Pancreas (tissue), 10 donors: ENCODE measurements around the gene ABR. TPM values are rescaled to one million over a fixed set of nuclear protein-coding genes. Genes with fewer than 3 reads are reported as not detected.

Experiments
- ATAC-seq, 4 donors: fragments of 200-7000 bp; cut with Tn5 transposase; one replicate each; pipeline versions ENCODE4 v1.8.0 to v1.9.1; 2020; ENCODE audit warnings: mild to moderate bottlenecking in 4 of 4, moderate library complexity in 4 of 4
- DNase-seq, 6 donors: peaks; one replicate each; pipeline ENCODE4 v3.0.0-alpha.2; 2020
- FAIRE-seq: peaks from 2 replicates; lab custom pipeline; 2012; peaks lifted over from hg19 to GRCh38; lab: Jason Lieb, UNC
- H3K27ac ChIP-seq, 4 donors: fragments of 200-600 bp; sonication (generic); 1 replicate in 3 of 4; 2 replicates in 1 of 4; pipeline versions ENCODE4 v1.5.0 to v1.8.0; 2020
- H3K27me3 ChIP-seq, 4 donors: fragments of 200-600 bp; one replicate each; pipeline ENCODE4 v1.8.0; 2021
- H3K36me3 ChIP-seq, 3 donors: fragments of 200-600 bp; sonication (generic) in 1 of 3; one replicate each; pipeline versions ENCODE4 v1.5.0 to v1.8.0; 2020 to 2021
- H3K4me1 ChIP-seq, 3 donors: fragments of 200-600 bp; one replicate each; pipeline ENCODE4 v1.8.0; 2021
- H3K4me3 ChIP-seq, 4 donors: fragments of 200-600 bp; sonication (generic) in 2 of 4; one replicate each; pipeline versions ENCODE4 v1.5.0 to v1.8.0; 2020 to 2021
- H3K9me3 ChIP-seq, 4 donors: fragments of 200-600 bp; one replicate each; pipeline ENCODE4 v1.8.0; 2021
- WGBS, 2 donors: extraction: QIAGEN DNeasy Blood & Tissue Kit; methylation state at CpG; one replicate each; pipeline ENCODE4 v1.1.7; 2013; 5-methylcytosine and 5-hydroxymethylcytosine counted together
- intact Hi-C, 3 donors: fragments of 100-400 bp; cut with DNase I; formaldehyde crosslinking; loops; one replicate each; pipeline versions ENCODE4 v1.11.1 to v1.14.2; 2022
- polyA plus RNA-seq, 2 donors: library from polyadenylated mRNA; stranded (reverse); fragments of 200-250 nt; gene quantifications; one replicate each; pipeline ENCODE4 v1.2.3, GENCODE V29; 2013
- total RNA-seq, 6 donors: library from RNA; stranded (reverse); fragmentation: NEBNext Ultra II Directional in 4 of 6; extraction: Animal tissue kit (Norgen Biotek cat#: 25700) in 4 of 6; gene quantifications; one replicate each; pipeline versions ENCODE4 v1.2.1 to v1.2.4, GENCODE V29; 2021 to 2023
- TF ChIP-seq, protein P1 (sequence below), 4 donors: fragments of 200-600 bp; sonication (generic) in 3 of 4; IDR thresholded peaks; one replicate each; pipeline versions ENCODE4 v1.5.0 to v1.8.0; 2021; ENCODE audit warnings: antibody characterized with exemption in 4 of 4
- donor health status: healthy with polysubstance abuse.
- donor health status: DM: no; HTN: no; CAD: no; lungs with moderate emphysema.
- donor health status: DM: no; HTN: no; CAD: no.
- donor health status: control.
- donor health status: control.
- donor health status: Bipolar disorder and iron deficiency.
- donor health status: DM: yes; HTN: yes; CAD: no.
- donor health status: DM: no; HTN: no; CAD: no.
- donor health status: DM: no; HTN: no; CAD: no.
- donor health status: DM: yes; HTN: yes; CAD: no.

The ABR gene
- total and polyA plus RNA-seq, 8 donors, result 15.4 to 65.7 (median 28.4) TPM

DNA sequence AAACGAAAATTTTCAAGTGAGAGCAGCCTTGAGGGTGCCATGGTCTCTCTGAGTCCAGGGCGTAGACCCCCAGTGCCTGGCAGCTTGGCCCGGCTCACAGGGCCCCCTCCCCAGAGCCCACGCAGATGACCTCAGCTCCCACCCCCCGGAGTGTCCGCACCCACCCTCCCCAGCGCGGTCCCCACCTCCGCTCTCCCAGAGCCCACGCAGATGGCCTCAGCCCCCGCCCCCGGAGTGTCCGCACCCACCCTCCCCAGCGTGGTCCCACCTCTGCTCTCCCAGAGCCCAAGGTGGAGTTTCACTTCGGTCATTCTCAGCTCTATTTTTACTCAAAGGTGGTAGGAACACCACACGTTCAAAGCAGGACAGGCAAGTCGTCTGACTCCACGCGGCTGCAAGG lies 13.9 kb downstream of the ABR start:
- ATAC-seq, result no peak
- H3K36me3 ChIP-seq, result no peaks in the 10 kb centered on the region
- TF ChIP-seq, protein P1, sequence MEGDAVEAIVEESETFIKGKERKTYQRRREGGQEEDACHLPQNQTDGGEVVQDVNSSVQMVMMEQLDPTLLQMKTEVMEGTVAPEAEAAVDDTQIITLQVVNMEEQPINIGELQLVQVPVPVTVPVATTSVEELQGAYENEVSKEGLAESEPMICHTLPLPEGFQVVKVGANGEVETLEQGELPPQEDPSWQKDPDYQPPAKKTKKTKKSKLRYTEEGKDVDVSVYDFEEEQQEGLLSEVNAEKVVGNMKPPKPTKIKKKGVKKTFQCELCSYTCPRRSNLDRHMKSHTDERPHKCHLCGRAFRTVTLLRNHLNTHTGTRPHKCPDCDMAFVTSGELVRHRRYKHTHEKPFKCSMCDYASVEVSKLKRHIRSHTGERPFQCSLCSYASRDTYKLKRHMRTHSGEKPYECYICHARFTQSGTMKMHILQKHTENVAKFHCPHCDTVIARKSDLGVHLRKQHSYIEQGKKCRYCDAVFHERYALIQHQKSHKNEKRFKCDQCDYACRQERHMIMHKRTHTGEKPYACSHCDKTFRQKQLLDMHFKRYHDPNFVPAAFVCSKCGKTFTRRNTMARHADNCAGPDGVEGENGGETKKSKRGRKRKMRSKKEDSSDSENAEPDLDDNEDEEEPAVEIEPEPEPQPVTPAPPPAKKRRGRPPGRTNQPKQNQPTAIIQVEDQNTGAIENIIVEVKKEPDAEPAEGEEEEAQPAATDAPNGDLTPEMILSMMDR (IDR thresholded peaks at IDR 0.05), result no peak
- WGBS, 2 donors, result 71 to 77% methylated on average over 19 of the region's 19 CpGs
- H3K4me1 ChIP-seq, result no peaks in the 10 kb centered on the region
- no peaks in the 10 kb centered on the region for H3K9me3 ChIP-seq
- no peak overlapping the region for H3K4me3 ChIP-seq
- intact Hi-C loops, result no loop called here
- FAIRE-seq, result no peak
- H3K27me3 ChIP-seq, result no peaks in the 10 kb centered on the region
- no peak overlapping the region for H3K27ac ChIP-seq
- DNase-seq, result no peak

DNA sequence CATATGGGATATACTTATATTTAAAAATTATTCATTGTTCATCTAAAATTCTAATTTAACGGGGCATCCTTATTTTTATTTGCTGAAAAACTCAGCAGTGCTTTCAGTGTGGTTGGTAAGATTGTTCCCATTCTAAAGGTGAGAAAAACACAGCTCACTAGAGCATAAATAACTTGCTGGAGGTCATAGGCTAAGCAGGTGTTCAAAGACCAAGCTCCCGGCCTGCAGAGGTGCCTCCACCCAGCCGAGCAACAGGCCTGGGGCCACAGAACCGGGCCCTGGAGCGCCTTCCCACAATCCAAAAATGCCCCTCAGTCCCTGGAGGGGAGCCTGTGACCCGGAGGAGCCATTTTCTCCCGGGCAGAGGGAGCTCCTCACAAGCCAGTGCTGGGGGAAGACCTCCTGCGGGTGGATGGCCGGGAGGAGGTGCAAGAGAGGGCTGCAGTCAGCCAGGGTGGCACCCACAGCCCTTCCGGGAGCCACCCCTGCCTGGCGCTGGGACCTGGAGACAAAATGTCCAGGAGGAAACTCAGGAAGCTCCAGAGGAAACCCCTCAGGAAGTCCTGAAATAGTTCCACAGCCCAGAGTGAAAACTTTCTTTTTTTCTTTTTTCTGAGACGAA lies 14.7 kb downstream of the ABR start:
- intact Hi-C loops, result no loop called here
- H3K36me3 ChIP-seq, result no peaks in the 10 kb centered on the region
- H3K9me3 ChIP-seq, result no peaks in the 10 kb centered on the region
- H3K27ac ChIP-seq, result no peak overlapping the region
- ATAC-seq (no peak), FAIRE-seq (no peak), DNase-seq (no peak)
- H3K27me3 ChIP-seq, result no peaks in the 10 kb centered on the region
- H3K4me3 ChIP-seq, result no peak overlapping the region
- H3K4me1 ChIP-seq, result no peaks in the 10 kb centered on the region
- TF ChIP-seq, protein P1 (IDR thresholded peaks at IDR 0.05), result no peak
- 54 to 56% methylated on average over 12 of the region's 12 CpGs for WGBS, 2 donors

DNA sequence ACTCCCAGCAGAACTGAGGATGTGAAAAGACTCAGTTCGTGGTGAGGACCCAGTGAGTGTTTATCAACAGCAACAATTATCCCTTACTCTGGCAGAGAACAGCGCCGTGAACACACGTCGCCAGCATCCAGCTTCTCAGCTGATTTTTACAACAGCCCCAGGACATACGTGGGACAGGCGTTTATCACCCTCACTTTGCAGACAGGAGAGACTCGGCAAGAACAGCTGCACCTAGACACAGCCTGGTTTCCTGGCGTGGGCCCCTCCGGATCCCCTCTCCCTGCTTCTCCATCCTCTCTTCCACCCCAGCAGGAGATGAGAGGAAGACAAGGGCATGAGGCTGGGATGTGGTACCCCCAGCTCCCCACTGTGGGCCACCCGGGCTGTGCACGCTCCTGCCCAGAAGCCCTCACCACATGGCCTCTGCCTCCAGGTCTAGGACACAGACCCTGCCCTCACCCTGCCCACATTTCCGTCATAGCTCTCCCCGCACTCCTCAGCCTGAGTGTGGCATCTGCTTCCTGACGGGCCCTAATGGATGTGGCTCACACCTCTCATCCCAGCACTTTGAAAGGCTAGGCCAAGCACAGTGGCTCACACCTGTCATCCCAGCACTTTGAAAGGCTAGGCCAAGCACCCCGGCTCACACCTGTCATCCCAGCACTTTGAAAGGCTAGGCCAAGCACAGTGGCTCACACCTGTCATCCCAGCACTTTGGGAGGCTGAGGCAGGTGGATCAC lies 17.5 kb downstream of the ABR start:
- FAIRE-seq (no peak), DNase-seq (no peak), ATAC-seq (no peak)
- H3K27me3 ChIP-seq, result no peaks in the 10 kb centered on the region
- no peak overlapping the region for H3K4me3 ChIP-seq
- WGBS, 2 donors, result 72 to 82% methylated on average over 16 of the region's 16 CpGs
- TF ChIP-seq, protein P1 (IDR thresholded peaks at IDR 0.05), result no peak
- intact Hi-C loops, result no loop called here
- H3K36me3 ChIP-seq, result no peaks in the 10 kb centered on the region
- no peaks in the 10 kb centered on the region for H3K9me3 ChIP-seq
- H3K27ac ChIP-seq, result no peak overlapping the region
- H3K4me1 ChIP-seq, result no peaks in the 10 kb centered on the region

DNA sequence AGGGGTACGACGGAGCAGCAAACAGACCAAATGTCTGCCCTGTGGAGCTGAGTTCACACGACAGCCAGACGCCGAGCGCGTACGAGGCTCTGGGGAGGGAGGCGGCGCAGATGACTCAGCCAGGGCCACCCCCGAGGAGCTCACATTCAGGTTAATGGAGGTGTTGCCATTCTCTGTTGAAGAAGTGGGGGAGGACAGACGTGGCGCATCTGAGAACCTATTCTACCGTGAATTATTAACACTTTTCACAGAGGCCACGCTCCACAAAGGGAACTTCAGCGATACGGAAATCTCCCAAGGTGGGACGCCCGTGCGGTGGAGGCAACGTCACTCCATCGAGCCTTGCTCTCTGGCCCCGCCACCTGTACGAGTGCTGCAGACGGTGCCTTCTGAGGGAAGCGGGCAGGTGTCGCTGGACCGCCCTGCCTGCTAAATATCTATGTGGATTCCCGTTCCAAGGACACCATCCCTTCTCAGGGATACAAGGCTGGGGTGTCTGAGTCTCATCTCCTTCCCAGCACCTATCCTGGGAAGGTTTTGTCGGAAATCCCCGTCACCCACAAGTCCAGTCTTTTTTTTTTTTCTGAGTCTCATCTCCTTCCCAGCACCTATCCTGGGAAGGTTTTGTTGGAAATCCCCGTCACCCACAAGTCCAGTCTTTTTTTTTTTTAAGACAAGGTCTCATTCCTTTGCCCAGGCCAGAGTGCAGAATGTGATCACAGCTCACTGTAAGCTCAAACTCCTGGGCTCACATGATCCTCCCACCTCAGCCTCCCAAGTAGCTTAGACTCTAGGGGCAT lies 19.0 kb downstream of the ABR start:
- H3K36me3 ChIP-seq, result no peaks in the 10 kb centered on the region
- intact Hi-C loops, result no loop called here
- no peaks in the 10 kb centered on the region for H3K4me1 ChIP-seq
- no peaks in the 10 kb centered on the region for H3K27me3 ChIP-seq
- H3K9me3 ChIP-seq, result no peaks in the 10 kb centered on the region
- H3K27ac ChIP-seq, result no peak overlapping the region
- DNase-seq (no peak), FAIRE-seq (no peak), ATAC-seq (no peak)
- WGBS, 2 donors, result 59 to 60% methylated on average over 32 of the region's 32 CpGs
- H3K4me3 ChIP-seq, result no peak overlapping the region
- TF ChIP-seq, protein P1 (IDR thresholded peaks at IDR 0.05), result no peak
